GM21528 (cell line): ENCODE results near the gene UBA1.
A peak's percentile ranks its signal among the peaks of the same experiment; 100 is the strongest.

Experiments used
- ATAC-seq: cut with Tn5 transposase; IDR thresholded peaks from one replicate; pipeline ENCODE4 v1.9.1; 2021; ENCODE audit warnings: mild to moderate bottlenecking, moderate library complexity; ENCODE audit not compliant: unreplicated experiment, low FRiP score

The UBA1 gene

DNA sequence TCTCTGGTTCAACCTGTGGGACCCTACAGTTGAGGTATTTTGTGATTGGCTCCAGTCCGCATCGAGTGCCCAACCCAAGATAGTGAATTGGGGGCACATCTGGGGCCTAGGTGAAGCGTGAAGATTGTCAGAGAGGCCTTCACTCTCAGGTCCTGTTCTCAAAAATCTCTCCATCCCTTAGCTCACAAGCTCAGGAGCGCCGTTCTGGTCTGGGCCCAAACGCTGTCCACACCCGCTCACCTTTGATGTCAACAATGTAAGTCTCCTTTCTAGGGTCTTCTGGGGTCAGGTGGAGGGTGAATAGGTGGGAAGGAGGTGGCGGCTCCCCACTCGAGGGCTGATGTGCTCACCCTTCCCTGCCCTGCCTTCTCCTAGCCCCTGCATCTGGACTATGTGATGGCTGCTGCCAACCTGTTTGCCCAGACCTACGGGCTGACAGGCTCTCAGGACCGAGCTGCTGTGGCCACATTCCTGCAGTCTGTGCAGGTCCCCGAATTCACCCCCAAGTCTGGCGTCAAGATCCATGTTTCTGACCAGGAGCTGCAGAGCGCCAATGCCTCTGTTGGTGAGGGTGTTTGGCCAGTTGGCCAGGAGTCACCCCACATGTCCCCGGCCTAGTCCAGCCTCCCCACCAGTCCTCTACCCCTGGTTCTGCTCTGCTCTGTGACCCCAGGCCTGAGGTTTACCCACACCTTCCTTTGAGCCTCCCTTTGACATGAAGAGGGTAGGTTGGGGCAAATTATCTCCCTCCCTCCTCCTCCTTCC is 17.2 kb downstream of the UBA1 start:
- ATAC-seq = no peak

DNA sequence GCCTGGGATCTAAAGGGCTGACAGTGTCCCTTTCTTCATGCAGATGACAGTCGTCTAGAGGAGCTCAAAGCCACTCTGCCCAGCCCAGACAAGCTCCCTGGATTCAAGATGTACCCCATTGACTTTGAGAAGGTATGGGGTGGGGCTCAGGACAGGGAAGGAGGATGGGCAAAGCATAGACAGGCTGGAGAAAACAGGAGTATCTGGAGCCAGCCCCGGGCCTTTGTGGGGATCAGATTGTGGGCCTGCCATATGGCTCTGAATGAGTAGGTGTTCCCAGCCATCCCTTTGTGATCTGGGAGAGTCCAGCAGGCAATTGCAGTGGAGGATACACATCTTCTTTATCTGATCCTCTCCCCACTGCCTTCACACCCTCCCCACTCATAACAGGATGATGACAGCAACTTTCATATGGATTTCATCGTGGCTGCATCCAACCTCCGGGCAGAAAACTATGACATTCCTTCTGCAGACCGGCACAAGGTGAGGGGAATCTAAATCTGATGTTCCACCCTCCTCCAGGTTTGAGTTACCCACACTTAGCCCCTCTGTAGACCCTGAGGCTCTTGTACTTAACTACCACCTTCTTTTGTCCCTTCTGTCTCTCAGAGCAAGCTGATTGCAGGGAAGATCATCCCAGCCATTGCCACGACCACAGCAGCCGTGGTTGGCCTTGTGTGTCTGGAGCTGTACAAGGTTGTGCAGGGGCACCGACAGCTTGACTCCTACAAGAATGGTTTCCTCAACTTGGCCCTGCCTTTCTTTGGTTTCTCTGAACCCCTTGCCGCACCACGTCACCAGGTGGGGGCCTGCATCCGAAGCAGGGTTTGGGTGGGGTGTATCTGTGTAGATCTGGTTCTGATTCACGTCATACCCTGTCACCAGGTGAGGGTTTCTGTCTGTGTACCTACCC is 19.0 kb downstream of the UBA1 start:
- ATAC-seq = no peak

DNA sequence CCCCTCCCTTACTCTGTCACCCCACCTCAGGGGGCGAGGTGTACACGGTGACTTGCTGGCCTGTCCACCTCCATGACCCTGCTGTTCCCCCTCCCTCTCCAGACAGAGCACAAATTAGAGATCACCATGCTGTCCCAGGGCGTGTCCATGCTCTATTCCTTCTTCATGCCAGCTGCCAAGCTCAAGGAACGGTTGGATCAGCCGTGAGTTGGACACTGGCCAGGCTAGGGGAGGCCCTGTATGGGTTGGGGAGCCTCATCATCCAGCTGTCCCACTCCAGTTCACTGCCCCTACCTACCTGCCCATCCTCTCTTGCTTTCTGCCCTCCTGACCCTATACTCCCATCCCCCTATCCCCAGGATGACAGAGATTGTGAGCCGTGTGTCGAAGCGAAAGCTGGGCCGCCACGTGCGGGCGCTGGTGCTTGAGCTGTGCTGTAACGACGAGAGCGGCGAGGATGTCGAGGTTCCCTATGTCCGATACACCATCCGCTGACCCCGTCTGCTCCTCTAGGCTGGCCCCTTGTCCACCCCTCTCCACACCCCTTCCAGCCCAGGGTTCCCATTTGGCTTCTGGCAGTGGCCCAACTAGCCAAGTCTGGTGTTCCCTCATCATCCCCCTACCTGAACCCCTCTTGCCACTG is 20.9 kb downstream of the UBA1 start:
- no peak for ATAC-seq

DNA sequence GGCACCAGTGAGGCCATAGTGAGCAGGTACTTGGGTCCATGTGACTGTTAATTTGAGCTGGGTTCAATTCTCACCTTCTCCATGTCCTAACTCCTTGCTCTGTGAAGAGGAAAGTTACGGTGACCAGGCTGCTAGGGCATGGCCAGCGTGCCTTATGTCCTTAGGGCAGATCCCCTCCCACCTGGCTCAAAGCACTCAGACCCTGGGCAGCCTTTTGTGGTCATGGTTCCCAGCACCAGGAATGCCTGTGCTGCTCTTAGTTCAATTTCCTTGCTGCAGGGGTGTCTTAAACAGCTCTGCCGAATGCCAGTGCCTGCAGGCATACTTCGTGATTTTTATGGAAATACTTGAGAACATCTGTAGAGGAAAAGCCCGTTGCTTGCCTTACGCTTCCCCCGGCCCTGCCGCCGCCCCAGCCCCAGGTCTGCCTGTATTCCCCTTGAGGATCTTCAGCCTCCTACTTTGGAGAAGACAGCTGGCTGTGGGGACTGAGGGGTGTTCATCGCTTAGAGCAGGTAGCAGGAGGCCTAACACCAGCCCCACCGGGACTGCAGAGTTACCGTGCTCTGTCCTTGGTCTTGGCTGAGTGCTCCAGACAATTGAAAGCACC is 21.8 kb downstream of the UBA1 start:
- ATAC-seq = no peak

DNA sequence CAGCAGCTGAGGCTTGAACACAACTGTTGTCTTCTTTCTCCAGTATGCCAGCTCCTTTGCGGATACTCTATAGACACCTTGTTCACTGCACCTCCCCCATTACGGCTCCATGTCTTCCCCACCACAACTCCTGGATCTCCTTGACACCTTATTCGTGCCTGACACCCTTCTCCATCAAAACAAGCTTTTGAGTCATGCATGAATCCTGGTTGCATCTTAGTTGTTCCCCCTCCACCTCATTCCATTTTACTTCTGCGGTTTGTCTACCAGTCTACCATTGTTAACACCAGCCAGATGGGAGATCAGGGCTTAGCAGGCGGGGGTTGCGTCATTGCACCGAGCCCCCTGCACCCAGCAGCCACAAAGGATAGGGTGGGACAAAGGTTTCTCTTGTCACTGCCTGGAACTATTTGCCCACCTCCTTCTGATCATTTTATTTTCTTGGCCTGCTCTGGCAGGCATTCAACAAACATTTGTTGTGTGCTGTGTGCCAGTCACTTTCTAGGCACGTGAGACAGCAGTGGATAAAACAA is 22.8 kb downstream of the UBA1 start:
- ATAC-seq = no peak

DNA sequence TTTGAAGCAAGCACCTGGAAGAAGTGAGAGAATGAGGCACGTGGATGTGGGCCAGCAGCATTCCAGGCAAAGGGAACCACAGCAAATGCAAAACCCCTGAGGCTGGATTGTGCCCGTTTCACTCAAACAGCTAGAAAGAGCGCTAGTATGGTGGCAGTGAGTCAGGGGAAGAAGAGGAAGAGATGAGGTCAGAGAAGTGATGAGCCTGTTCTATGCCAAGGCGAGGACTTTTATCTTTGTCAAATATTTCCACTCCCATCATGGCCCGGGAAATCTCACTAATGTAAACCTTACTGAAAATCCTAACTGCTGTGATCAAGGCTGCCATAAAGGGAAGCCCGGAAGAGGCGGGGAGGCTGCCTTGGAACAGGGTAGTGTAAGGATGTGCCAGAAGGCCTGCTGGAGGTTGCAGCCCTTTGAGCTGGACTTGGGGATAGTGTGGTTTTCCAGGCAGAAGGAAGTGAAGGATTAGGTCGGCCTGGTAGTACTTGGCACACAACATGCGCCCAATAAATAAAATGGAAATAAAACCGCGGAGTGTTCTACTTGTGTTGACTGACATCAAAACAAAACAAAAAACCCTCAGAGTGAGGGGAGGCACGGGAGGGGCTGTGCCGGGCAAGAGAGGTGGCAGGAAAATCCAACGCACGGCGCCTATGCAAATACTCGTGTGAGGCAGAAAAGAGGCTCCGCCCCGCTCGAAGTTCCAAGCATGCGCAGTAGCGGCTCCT is 23.7 kb downstream of the UBA1 start:
- ATAC-seq = no peak

DNA sequence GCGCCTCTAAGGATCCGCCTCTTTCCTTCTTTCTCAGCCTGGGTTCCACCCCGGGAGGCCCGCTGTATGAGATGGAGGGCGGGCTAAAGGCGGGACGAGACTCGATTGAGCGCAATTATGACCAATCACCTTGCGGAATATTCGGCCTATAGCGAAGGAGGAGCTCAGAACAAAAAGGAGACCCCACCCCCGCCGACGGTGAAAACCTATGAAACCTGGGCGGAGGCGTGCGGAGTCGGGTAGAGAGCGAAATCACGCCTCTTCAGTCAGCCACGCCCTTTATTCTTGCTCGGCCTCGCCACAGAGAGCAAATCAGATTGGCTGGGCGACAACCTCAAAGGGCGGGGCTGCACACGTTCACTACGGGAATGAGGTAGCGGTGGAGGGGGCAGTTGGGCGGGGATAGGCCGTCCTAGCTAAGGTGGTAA is 24.2 kb downstream of the UBA1 start:
- peak; percentile 88 for ATAC-seq

DNA sequence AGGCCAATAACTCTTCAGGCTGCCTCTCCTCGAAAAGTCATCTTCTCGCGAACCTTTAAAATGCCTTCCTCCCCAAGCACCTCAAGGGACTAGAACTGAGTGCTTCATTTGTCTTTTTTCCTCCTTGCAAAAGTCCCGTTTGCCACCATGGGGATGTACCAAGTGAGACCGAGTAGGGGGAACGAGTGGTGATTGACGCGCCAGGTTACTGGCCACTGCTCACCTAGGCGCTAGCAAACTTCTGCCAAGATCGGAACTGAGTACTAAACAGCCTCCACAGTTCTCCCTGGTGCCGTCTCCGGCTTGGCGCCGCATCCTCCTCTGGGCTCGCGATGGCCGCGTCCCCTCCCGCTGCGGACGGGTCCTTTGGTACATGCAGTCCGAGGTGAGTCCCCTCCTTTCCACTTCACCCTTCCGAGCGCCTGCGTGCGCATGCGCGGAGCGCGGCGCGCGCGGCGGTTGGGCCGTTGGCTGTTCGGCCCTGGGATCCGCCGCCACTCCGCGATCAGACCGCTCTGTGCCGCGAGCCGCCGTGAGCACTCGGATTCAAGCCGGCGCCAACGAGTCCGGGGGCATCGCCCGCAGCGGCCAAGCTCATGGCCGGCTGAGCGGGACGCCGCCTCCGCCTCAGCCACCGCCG is 24.8 kb downstream of the UBA1 start, which contains the start of gene CDK16:
TSS of gene CDK16 (plus strand) at position 402 of the 640 bp plus-strand sequence. CDS start 4,877 bp downstream, outside the sequence.
- peak; percentile 45 for ATAC-seq

DNA sequence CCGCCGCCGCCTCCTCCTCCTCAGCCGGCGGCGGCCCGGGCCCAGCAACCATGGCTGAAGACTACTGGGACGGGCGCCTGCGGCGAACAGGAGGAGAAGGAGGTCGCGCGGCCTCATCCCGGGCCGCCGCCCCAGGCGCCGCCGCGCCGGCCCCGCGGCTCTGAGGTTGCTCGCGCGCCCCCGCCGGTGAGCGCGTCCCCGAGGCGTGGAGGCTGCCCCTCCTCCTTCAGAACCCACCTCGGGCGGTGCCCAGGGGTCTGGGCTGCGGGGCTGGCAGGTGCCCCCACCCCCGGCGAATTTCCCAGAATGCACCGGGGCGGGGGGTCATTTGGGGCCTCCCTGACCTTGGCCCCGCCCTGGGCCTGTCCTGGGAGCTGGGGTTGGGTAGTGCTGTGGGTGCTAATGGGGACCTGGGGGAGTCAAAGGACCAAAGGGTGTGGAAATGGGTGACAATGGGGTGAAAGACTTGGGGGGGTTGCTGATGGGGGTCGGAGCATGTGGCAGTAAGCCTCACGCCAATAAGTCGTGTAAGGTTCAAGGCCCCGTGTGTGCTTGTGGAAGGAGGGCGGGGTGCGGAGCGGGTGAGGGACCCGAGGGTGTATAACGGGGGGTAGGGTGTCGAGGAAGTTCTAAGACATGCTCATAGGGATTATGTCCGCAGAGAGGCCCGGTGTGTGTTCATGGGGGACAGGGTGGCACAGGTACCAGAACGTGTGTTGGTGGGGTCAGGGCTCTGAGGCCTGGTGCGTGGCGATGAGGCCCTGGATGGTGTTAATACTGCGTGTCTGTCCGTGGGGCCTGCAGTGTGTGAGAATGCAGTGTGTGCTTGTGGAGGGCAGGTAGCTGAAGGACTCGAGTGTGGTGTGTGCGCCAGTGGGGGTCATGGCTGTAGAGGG is 25.5 kb downstream of the UBA1 start:
- ATAC-seq = no peak

DNA sequence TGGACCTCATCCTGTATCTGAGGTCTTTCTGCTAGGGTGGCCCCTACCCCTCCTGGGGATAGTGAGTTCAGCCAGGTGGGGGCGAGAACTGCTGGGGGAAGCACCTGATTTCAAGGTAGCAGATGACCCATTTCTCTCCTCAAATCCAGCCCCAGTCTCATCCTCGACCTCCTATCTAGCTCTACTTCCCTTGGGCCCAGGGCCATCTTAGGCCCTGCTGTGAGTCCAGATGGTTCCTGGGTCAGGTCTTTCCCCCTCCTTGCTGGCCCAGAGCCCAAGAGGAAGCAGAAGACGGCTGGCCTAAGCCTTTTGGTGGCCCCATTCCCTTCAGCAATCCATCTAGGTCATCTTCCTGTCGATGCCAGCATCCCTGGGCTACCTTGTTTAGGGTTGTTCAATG is 28.1 kb downstream of the UBA1 start:
- no peak for ATAC-seq

DNA sequence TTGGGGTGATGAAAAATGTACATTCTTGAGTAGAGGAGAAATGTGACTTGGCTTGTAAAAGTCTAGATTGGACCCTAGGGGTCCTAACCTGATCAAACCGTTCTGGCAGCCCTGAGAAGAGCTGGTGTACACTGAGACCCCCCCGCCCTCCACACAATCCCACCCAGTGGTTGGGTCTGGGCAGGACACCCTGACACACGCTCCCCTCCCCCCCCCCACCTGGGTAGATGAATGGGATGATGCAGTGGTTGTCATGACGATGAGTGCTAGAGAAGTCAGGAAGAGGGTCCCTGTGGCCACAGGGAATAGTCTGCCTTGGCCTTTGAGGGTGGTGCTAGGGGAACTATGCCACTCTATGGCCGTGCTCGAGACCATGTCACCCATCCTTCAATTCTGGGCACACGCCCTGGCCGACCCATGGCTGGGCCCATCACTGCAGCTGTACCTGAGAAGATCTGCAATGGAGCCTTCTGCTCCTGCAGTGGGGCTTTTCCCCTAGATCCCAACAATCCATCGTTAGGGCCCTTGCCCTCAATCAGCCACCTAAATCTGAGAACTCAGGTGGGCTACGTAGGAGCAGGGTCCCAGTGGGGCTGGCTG is 29.2 kb downstream of the UBA1 start:
- ATAC-seq = no peak

DNA sequence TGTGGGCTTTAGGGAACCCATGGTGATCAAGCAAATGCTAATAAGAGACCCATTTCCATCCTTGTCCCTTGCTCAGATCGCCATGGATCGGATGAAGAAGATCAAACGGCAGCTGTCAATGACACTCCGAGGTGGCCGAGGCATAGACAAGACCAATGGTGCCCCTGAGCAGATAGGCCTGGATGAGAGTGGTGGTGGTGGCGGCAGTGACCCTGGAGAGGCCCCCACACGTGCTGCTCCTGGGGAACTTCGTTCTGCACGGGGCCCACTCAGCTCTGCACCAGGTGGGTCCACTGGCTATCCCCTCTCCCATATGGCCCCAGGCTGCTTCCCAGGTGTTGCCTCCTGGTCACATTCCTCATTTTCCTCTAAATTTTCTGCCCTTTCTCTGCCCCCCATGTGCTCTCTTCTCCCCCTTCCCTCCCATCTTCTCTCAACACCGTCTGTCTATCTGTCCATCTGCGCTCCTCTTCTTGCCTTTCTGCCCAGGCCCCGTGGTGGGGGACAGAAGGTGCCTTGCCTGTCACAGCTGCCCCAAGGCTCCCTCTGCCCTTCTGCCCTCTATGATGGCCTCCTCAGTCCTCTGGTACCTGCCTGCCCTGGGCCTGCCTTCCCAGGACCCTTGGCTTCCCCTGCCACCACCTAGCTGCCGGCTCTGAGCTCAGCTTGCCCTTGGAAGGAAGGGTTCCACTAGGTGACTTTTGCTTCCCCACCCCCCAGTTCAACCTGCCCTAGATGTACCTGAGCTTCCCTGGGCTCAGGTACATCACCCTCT is 30.0 kb downstream of the UBA1 start:
- ATAC-seq = no peak

DNA sequence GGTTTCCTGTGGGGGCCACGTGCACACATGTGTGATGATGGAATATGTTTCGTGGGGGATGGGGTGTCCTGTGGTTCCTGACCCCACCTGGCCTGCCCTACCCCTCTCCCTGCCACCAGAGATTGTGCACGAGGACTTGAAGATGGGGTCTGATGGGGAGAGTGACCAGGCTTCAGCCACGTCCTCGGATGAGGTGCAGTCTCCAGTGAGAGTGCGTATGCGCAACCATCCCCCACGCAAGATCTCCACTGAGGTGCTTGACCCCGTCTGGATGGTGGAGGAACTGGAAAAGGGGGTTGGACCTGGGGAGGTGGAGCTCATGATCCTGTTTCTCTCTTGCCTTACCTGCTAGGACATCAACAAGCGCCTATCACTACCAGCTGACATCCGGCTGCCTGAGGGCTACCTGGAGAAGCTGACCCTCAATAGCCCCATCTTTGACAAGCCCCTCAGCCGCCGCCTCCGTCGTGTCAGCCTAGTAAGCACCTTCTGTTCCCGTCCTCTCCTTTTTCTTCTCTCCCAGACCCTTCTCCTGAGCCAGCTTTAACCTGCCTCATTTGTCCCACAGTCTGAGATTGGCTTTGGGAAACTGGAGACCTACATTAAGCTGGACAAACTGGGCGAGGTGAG is 30.8 kb downstream of the UBA1 start:
- ATAC-seq = no peak

DNA sequence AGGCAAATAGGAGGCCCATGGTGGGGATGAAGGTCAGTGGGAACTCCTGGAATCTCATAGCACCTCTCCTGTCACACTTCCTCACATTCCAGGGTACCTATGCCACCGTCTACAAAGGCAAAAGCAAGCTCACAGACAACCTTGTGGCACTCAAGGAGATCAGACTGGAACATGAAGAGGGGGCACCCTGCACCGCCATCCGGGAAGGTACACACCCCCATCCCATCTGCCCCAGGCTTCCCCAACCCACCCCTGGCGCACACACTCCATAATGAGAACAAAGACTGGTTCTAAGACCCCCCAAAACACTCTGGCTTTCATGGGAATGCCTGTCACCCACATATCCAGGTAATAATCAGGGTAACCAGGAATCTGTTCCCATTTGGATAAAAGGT is 31.3 kb downstream of the UBA1 start:
- ATAC-seq = no peak

DNA sequence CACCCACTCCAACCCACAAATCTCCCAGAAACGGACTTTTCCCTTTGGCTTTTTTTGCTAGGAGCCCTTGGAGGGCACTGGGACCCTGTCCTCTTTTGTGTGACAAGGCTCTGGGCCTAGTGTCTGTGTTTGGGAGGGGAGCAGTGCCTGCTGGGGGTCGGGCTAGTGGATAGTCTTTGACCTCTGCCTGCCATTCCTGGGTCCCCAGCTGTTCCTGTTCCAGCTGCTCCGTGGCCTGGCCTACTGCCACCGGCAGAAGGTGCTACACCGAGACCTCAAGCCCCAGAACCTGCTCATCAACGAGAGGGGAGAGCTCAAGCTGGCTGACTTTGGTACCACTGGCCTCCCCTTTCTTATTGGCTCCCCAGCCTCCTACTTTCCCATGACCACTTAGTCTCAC is 32.4 kb downstream of the UBA1 start:
- no peak for ATAC-seq

DNA sequence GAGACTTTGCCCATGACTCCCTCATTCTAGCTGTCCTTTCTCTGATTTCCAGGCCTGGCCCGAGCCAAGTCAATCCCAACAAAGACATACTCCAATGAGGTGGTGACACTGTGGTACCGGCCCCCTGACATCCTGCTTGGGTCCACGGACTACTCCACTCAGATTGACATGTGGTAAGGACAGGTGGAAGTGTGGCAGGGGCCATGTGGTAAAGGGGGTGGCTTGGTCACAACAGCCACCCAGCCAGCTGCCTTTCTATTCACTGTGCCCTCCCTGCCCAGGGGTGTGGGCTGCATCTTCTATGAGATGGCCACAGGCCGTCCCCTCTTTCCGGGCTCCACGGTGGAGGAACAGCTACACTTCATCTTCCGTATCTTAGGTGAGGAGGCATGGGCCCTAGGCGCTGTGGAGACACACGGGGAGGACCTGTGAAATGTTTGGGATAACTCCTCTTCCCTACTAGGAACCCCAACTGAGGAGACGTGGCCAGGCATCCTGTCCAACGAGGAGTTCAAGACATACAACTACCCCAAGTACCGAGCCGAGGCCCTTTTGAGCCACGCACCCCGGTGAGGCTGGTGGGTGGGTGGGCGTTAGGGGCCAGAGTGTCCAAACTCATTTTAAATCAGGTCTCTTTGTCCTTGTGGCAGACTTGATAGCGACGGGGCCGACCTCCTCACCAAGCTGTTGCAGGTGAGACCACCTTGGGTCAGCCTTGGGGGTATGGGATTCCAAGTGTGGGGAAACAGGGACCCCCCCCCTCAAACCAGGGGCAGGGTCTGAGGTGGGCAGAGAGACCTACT is 33.1 kb downstream of the UBA1 start:
- no peak for ATAC-seq
